Stomach (tissue), 9 donors: ENCODE measurements around the gene WDR12. TPM values are rescaled to one million over a fixed set of nuclear protein-coding genes. Genes with fewer than 3 reads are reported as not detected.

Source experiments
- DNase-seq, 2 donors: peaks; one replicate each; pipeline versions ENCODE4 v3.0.0 to v3.0.0-alpha.2; 2013 to 2019
- H3K27ac ChIP-seq, 5 donors: fragments of 200-600 bp in 4 of 5; sonication (generic) in 4 of 5; one replicate each; pipeline ENCODE4 v1.5.1; 2013 to 2019; ENCODE audit warnings: mild to moderate bottlenecking in 1 of 5, moderate library complexity in 1 of 5
- H3K27me3 ChIP-seq, 3 donors: fragments of 200-600 bp; sonication (generic); one replicate each; pipeline ENCODE4 v1.5.1; 2017 to 2019; ENCODE audit warnings: mixed run types in 1 of 3
- H3K36me3 ChIP-seq, 4 donors: fragments of 200-600 bp; sonication (generic); 1 replicate in 3 of 4; 2 replicates in 1 of 4; pipeline ENCODE4 v1.5.1; 2016 to 2019
- H3K4me1 ChIP-seq, 4 donors: fragments of 200-600 bp; sonication (generic); one replicate each; pipeline ENCODE4 v1.5.1; 2016 to 2019
- H3K4me3 ChIP-seq, 4 donors: fragments of 200-600 bp; sonication (generic) in 3 of 4; one replicate each; pipeline ENCODE4 v1.5.1; 2016 to 2019; ENCODE audit warnings: mild to moderate bottlenecking in 1 of 4
- H3K9me3 ChIP-seq, 4 donors: fragments of 200-600 bp; sonication (generic); one replicate each; pipeline ENCODE4 v1.5.1; 2016 to 2019
- EP300 ChIP-seq: sonication (generic); formaldehyde crosslinking; IDR thresholded peaks from one replicate; pipeline ENCODE4 v1.6.1; 2017; ENCODE audit warnings: antibody characterized with exemption
- POLR2A ChIP-seq, 4 donors: fragments of 450-650 bp; IDR thresholded peaks; one replicate each; pipeline ENCODE4 v1.6.1; 2016; ENCODE audit warnings: antibody characterized with exemption in 4 of 4, control low read depth in 2 of 4, mild to moderate bottlenecking in 1 of 4, moderate library complexity in 1 of 4
- POLR2AphosphoS5 ChIP-seq, 3 donors: sonication (generic); formaldehyde crosslinking; IDR thresholded peaks; one replicate each; pipeline ENCODE4 v1.6.1; 2016; ENCODE audit warnings: antibody characterized with exemption in 3 of 3
- WGBS, 5 donors: extraction: QIAGEN DNeasy Blood & Tissue Kit in 3 of 5; methylation state at CpG; one replicate each; pipeline versions ENCODE4 v1.1.5 to v1.1.7; 2013 to 2018; 5-methylcytosine and 5-hydroxymethylcytosine counted together
- intact Hi-C: fragments of 100-400 bp; cut with DNase I; formaldehyde crosslinking; loops from one replicate; pipeline ENCODE4 v1.15.1; 2023; ENCODE audit warnings: low total_unique reads
- polyA plus RNA-seq, 3 donors: library from polyadenylated mRNA; stranded (reverse); fragments of 200-250 nt; gene quantifications; one replicate each; pipeline ENCODE4 v1.2.3, GENCODE V29; 2013
- total RNA-seq, 5 donors: library from RNA; depleted of rRNA; stranded (reverse); fragments of >200 nt; gene quantifications; one replicate each; pipeline versions ENCODE4 v1.1.0 to v1.2.3, GENCODE V29; 2014 to 2016
- TF ChIP-seq, protein P1 (sequence below), 7 experiments: fragments of 450-650 bp in 4 of 7; fragments of 200-600 bp in 3 of 7; sonication (generic) in 3 of 7; IDR thresholded peaks; one replicate each; pipeline ENCODE4 v1.5.1; 2016 to 2019; ENCODE audit warnings: antibody characterized with exemption in 7 of 7, control low read depth in 2 of 7, mild to moderate bottlenecking in 1 of 7
- donor health status: healthy with polysubstance abuse.
- donor health status: Bipolar disorder and iron deficiency.
- donor health status: healthy.

WDR12 gene
- total and polyA plus RNA-seq, 8 donors: 1.7 to 40.9 (median 10.1) TPM; not detected in 1

DNA sequence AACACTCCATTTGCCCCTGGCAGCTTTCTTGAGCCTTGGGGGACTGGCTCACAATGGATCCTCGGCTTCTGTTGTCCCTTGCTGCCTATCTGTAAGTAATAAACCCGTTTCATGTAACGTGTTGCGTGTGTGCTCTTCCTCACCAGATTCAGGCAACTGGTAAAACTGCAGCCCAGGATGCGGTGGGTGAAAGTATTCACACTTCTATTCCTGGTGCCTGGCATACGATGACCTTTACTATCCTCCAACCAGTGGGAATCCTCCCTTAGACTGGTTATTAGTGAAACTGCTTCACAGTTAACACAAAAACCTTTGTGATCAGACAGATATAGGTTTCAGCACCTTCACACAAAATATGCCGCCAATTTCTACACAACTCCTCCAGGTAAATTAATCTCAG, 26.3 kb downstream of the WDR12 start:
- intact Hi-C loops: no loop called here
- peaks cover 6 to 86% (median 82%) of the 10 kb centered on the region in 4 donors for H3K36me3 ChIP-seq
- WGBS, 5 donors: 92 to 98% (median 95%) methylated on average over 4 to 7 of the region's 7 CpGs

DNA sequence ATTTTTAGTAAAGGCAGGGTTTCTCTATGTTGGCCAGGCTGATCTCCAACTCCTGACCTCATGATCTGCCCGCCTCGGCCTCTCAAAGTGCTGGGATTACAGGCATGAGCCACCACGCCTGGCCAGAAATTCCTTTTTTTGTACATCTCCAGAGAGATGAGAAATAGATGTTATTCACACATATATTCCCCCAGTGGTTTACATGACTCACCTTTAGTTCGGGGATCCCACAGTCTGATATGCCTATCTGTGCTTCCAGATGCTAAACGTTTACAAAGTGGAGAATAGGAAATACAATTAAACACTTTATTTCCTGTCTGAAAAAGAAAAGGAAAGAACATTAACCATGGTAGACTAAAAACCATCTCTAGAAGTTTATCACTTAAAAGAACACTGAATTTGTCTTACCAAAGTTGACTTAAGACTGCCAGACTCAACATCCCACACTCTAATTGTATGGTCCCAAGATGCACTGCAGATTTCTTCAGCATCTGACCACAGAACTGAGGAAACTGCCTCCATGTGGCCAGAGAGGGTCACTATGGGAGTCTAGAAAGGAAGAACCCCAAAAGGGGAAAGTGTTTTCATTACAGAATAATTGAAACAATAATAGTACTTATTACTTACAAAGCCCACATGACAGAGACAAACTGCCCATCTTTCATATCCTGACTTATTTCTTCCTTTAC, 27.3 kb downstream of the WDR12 start:
- intact Hi-C loops: no loop called here
- Histone ChIP-seq H3K36me3 (peaks cover 0 to 86% (median 81%) of the 10 kb centered on the region in 4 donors), H3K27ac (no peak overlapping the region), H3K9me3 (no peaks in the 10 kb centered on the region), H3K27me3 (no peaks in the 10 kb centered on the region), H3K4me1 (no peaks in the 10 kb centered on the region), H3K4me3 (no peak overlapping the region)
- WGBS, 5 donors: 66 to 80% (median 78%) methylated on average over 5 of the region's 5 CpGs
- TF ChIP-seq POLR2A (IDR thresholded peaks at IDR 0.05): no peak
- TF ChIP-seq EP300: no peak
- TF ChIP-seq, protein P1, sequence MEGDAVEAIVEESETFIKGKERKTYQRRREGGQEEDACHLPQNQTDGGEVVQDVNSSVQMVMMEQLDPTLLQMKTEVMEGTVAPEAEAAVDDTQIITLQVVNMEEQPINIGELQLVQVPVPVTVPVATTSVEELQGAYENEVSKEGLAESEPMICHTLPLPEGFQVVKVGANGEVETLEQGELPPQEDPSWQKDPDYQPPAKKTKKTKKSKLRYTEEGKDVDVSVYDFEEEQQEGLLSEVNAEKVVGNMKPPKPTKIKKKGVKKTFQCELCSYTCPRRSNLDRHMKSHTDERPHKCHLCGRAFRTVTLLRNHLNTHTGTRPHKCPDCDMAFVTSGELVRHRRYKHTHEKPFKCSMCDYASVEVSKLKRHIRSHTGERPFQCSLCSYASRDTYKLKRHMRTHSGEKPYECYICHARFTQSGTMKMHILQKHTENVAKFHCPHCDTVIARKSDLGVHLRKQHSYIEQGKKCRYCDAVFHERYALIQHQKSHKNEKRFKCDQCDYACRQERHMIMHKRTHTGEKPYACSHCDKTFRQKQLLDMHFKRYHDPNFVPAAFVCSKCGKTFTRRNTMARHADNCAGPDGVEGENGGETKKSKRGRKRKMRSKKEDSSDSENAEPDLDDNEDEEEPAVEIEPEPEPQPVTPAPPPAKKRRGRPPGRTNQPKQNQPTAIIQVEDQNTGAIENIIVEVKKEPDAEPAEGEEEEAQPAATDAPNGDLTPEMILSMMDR (IDR thresholded peaks at IDR 0.05): no peak
- no peak for TF ChIP-seq POLR2AphosphoS5 (IDR thresholded peaks at IDR 0.05)
- no peak for DNase-seq

More for the DNA sequence above, 26.3 kb downstream of the WDR12 start:
- Histone ChIP-seq H3K27ac (no peak overlapping the region), H3K4me1 (no peaks in the 10 kb centered on the region), H3K4me3 (no peak overlapping the region), H3K27me3 (no peaks in the 10 kb centered on the region), H3K9me3 (no peaks in the 10 kb centered on the region)
- DNase-seq: no peak
- TF ChIP-seq POLR2A (IDR thresholded peaks at IDR 0.05): no peak
- TF ChIP-seq EP300: no peak
- no peak for TF ChIP-seq POLR2AphosphoS5 (IDR thresholded peaks at IDR 0.05)
- TF ChIP-seq, protein P1 (IDR thresholded peaks at IDR 0.05): no peak

DNA sequence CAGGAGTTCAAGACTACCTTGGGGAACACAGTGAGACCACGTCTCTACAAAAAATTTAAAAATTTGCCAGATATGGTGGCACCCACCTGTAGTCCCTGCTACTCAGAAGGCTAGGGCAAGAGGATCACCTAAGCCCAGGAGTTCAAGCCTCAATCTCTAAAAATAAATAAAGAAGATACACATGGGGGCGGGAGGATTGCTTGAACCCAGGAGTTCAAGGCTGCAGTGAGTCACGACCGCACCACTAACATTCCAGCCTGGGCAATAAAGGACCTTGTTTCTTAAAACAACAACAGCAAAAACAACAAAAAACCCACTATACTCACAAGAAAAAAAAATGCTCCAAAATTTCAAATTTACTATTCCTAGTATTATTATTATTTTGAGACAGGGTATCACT, 29.9 kb downstream of the WDR12 start:
- no peaks in the 10 kb centered on the region for H3K27me3 ChIP-seq
- H3K4me1 ChIP-seq: no peaks in the 10 kb centered on the region
- H3K4me3 ChIP-seq: no peak overlapping the region
- no peak for TF ChIP-seq POLR2AphosphoS5 (IDR thresholded peaks at IDR 0.05)
- no peak for TF ChIP-seq EP300
- no peak for TF ChIP-seq POLR2A (IDR thresholded peaks at IDR 0.05)
- TF ChIP-seq, protein P1 (IDR thresholded peaks at IDR 0.05): no peak
- DNase-seq: no peak
- H3K27ac ChIP-seq: no peak overlapping the region
- intact Hi-C loops: no loop called here
- H3K9me3 ChIP-seq: no peaks in the 10 kb centered on the region
- 87 to 96% (median 90%) methylated on average over 4 of the region's 4 CpGs for WGBS, 5 donors
- H3K36me3 ChIP-seq: peaks cover 0 to 72% (median 65%) of the 10 kb centered on the region in 4 donors

DNA sequence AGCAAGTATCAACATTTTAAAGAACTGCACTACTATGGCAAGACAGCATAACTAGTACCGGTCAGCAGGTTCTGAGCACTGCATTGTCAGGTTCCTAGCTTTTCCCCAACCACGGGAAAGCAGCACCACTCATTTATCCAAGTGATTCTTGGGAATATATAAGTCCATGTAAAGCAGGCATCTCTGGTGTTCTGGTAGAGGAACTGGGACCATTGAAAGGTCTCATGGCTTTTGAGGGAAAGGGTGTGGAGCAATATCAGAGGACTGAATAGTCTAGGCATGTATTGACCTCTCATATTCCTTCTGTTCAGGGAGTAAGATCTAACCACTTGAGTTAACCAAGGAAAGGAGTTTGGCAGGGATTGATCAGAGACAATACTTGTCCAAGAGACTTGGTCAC, 33.8 kb downstream of the WDR12 start:
- Histone ChIP-seq H3K27me3 (no peaks in the 10 kb centered on the region), H3K27ac (no peak overlapping the region), H3K36me3 (peaks cover 0 to 39% (median 35%) of the 10 kb centered on the region in 4 donors), H3K4me1 (no peaks in the 10 kb centered on the region), H3K4me3 (no peak overlapping the region), H3K9me3 (no peaks in the 10 kb centered on the region)
- intact Hi-C loops: no loop called here
- DNase-seq: no peak
- TF ChIP-seq EP300 (no peak), POLR2A (IDR thresholded peaks at IDR 0.05) (no peak), POLR2AphosphoS5 (IDR thresholded peaks at IDR 0.05) (no peak)
- TF ChIP-seq, protein P1 (IDR thresholded peaks at IDR 0.05): no peak
- 96 to 100% (median 97%) methylated on average over 2 of the region's 2 CpGs for whole genome bisulfite sequencing, 5 donors
